Thyroid gland (tissue), 4 donors: Measurements from ENCODE around the gene CASP3.

Experiments used
- POLR2A ChIP-seq, 2 donors: fragments of 450-650 bp; IDR thresholded peaks; one replicate each; pipeline ENCODE4 v1.6.1; 2017; ENCODE audit warnings: antibody characterized with exemption in 2 of 2, mild to moderate bottlenecking in 2 of 2, moderate library complexity in 1 of 2
- TF ChIP-seq, protein P1 (sequence below), 6 experiments: fragments of 200-600 bp in 3 of 6; fragments of 450-650 bp in 3 of 6; sonication (generic) in 3 of 6; IDR thresholded peaks; one replicate each; pipeline ENCODE4 v1.5.1; 2016 to 2019; ENCODE audit warnings: antibody characterized with exemption in 6 of 6, mild to moderate bottlenecking in 2 of 6, inconsistent platforms in 1 of 6, moderate library complexity in 1 of 6

- TF ChIP-seq, protein P1, sequence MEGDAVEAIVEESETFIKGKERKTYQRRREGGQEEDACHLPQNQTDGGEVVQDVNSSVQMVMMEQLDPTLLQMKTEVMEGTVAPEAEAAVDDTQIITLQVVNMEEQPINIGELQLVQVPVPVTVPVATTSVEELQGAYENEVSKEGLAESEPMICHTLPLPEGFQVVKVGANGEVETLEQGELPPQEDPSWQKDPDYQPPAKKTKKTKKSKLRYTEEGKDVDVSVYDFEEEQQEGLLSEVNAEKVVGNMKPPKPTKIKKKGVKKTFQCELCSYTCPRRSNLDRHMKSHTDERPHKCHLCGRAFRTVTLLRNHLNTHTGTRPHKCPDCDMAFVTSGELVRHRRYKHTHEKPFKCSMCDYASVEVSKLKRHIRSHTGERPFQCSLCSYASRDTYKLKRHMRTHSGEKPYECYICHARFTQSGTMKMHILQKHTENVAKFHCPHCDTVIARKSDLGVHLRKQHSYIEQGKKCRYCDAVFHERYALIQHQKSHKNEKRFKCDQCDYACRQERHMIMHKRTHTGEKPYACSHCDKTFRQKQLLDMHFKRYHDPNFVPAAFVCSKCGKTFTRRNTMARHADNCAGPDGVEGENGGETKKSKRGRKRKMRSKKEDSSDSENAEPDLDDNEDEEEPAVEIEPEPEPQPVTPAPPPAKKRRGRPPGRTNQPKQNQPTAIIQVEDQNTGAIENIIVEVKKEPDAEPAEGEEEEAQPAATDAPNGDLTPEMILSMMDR (IDR thresholded peaks at IDR 0.05) = no peak
- TF ChIP-seq POLR2A (IDR thresholded peaks at IDR 0.05) = no peak
These were observed 46.1 kb upstream of the CASP3 start for GRCh38 chr4:184695178-184695896.
